GM19035 (cell line): ENCODE data around the gene CCDC70.
"Not testable (repeated sequence)": the region's sequence is repeated elsewhere in the genome, so short reads cannot be mapped to it uniquely, and the experiment has no call there.

Source experiments
- ATAC-seq: cut with Tn5 transposase; IDR thresholded peaks from one replicate; pipeline ENCODE4 v1.9.1; 2021; ENCODE audit not compliant: unreplicated experiment

Gene CCDC70

DNA sequence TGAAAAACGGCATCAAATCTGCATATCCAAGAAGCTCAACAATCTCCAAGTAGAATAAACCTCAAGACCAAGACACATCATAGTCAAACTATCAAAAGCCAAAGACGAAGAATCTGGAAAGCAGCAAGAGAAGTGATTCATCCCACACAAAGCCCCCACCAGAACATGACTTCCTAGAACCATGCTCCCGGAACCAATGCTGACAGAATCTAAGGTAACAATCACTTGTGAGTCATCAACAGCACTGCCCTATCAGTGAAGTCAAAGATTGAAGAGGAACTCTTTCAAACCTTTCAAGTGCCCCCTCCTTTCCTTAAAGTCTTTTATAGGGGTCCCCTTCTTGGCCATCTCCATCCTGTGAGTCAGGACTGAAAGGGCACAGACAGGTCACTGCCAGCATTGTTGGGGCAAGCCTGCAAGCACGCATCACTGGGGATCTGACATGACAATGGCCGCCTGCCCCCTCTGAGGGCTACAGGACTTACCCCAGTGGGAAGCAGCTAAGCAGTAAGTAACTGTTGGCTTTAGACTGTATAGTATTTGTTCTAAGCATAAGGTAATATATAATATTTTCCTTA lies at the start of gene CCDC70:
Gene CCDC70, plus strand, starts transcription at position 247 of the 578 bp plus-strand sequence. CDS start 3,443 bp downstream, outside the sequence.
- no peak for ATAC-seq

DNA sequence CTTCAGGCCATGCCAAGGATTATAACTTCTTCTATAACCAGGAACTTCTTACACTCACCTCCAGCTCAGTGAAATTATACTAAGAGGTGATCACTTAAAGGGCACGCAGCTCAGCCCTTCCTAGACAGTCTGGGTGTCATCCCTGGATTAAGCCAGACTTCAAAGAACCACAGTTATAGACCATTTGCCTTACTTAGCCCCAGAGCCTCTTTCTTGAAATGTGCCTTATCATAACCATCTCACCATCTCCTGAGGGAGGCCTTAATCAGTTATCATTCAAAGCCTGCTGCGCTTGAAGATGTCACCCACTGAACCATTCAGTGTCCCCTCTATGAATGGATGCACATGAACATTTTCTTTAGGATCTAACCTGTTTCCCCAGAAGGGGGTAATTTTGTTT lies 47.7 kb upstream of the CCDC70 start:
- ATAC-seq: no peak

DNA sequence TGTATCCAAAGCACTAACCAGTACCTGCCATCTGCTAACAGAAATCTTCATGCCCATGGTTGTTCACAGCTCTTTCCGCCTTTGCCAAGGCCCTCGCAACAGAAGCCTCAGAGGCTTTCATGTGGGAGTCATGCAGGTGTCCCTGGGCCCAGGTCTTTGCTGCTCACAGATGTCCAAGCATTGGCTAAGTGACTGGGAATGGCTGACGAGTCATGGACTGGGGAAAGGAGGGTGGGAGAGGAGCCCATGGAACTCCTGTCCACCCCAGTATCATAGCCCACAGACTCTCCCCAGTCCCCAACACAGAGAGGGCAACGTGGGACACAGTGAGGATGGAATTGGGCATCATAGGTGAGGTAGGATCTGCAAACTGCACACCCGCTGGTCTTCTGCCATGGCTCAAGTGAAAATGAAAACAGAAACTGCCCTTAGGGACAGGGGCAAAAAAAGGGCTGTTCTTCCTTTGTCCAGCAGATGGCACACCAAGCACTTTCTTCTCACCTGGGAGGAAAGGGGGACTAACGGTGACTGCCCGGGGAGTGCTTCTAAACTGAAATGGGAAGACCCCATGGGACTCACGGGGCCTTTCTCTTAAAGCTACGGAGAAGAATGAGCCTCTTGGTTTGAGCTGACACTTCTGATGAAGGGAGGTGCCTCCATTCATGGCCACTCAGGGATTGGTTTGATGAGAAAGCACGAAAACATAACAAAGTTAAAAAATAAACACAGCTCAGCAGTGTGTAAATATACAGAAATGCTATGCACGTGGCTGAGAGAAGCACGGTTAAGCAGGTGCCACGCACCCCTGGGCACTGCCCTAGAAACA lies 46.7 kb upstream of the CCDC70 start:
- peak; percentile 85 for ATAC-seq

DNA sequence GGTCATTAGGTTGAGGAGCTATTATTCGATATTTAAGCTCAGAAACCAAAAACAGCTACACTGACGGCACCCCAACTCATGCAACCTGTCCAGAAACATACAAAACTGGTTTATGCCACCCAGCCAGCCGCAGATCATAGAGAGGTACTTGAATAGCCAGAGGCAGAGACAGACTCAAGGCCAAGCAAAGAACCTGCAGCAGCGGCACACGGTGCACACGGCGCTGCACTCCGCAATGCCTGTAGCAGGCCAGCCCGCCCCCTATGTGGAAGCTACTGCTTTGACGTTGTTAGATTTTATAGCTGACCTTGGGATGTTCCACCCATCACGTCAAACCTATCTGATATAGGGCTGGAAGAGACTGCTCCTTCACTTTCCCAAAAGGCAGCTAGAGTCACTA lies 45.9 kb upstream of the CCDC70 start:
- no peak for ATAC-seq

GRCh38 chr13:51816604-51817249 lies 45.0 kb upstream of the CCDC70 start:
- no peak for ATAC-seq

GRCh38 chr13:51817717-51818116 lies 44.1 kb upstream of the CCDC70 start:
- ATAC-seq: no peak

DNA sequence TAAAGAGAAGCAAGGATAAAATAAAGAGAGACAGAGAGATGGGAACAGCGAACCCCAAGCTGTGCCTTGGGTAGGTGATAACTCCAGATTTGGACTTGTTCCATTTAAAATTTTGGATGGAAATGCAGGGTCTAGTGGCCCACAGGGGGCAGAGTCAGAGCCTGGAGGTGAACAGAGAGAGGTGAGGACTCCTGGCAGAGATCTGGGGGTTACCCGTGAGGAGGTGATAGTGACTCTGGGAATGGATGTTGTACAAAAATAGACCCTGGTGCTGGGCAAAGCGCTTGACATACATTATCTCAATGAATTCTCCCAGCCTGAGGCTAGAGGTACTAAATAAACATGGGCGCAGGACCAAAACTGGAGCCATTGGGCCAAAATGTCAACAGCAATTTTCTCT lies 43.5 kb upstream of the CCDC70 start:
- ATAC-seq: no peak

DNA sequence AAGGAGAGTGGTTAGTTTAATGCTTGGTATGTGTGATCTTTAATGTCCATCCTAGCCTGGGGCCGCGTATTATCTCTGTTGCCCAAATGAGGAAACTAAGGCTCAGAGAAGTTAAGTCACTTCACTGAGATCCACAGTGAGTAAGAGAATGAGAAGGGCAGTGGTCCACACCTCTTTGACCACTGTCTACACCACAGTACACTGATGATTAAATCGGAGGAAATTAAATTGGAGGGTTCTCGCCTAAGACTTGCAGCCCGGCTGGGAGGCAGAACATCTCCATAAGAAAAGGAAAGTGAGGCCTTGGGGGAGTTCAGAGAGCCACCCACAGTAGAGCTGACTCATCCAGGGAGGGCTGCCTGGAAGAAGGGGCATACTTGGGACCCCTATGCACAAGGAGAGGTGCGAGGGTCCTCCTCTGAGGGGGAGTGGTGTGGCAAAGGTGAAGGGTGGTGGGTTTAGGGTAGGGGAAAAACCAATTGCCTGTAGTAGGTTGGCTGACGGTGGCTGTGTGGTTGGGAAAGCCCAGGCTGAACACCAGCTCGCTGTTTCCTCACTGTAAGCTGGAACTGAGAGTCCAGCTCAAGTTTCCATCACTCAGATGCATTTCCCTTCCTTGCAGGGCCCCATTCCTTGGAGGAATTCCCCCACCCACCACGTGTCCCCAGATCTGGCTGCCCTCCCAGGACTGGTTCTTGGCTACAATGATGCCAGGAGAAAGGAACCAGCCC lies 42.8 kb upstream of the CCDC70 start:
- no peak for ATAC-seq

GRCh38 chr13:51819544-51819943 lies 42.2 kb upstream of the CCDC70 start:
- no peak for ATAC-seq

- no peak for ATAC-seq
Measured at GRCh38 chr13:51820016-51820597, 41.7 kb upstream of the CCDC70 start.

DNA sequence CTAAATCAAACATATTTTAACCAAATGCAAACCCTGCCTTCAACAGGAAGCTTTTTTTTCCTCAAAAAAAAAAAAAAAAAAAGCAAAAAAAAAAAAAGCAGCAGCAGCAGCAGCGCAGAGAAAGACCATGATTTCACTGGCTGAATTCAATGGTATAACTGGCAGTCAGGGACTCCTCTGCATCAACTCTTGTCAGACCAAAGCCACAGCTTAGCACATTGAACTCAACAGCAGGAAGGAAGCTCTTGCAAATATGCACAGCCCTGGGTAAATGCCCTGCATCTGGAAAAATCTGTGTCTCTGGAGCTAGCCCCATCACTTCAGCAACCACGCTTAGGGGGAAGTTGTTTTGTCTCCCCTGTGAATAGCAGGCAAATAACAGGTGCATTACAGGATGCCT lies 40.2 kb upstream of the CCDC70 start:
- ATAC-seq: no peak

DNA sequence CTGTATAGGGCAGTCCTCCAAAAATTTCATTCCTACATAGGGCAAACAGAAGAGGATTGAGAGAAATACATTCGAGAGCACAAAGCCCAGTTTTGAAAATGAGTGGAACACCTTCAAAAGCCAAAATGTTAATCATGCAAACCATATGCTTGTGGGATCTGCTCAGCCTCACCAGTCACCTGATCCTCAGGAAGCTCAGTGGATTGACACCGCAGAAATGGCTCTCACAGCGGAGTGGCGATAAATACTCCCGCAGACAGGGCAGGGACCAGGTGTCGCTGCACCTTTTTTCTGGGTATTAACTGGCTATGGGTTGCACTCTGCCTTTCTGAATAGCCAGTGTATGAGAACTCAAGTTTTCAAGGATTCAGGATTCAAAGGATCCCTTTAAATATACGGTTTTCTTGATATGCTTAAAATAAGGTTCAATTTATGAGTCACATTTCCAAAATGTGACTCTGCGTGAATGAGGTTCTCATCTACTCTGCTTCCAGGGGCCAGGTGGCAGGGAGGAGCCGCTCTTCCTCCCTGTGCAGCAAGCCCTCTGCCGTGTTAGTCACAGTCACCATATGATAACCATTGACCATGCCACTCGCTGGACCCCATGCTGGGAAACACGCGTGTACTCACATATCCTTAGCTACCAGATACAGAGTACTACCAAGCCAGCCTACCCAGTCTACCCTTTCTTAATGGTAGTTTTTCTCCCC lies 39.5 kb upstream of the CCDC70 start:
- ATAC-seq: no peak

GRCh38 chr13:51823359-51823758 lies 38.4 kb upstream of the CCDC70 start:
- no peak for ATAC-seq

GRCh38 chr13:51823863-51824262 lies 37.9 kb upstream of the CCDC70 start:
- no peak for ATAC-seq

DNA sequence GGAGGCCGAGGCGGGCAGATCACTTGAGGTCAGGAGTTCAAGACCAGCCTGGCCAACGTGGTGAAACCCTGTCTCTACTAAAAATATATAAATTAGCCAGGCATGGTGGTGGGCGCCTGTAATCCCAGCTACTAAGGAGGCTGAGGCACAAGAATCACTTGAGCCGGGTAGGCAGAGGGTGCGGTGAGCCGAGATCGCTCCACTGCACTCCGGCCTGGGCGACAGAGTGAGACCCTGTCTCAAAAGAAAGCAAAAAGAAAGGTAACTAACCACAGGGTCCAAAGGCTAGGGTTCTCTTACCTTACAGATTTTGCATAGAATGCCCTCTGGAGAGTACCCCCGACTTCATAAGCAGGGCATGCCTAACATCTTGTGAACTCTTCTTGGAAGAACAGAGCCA lies 37.1 kb upstream of the CCDC70 start:
- ATAC-seq: not testable (repeated sequence)

- ATAC-seq: no peak
Measured at GRCh38 chr13:51825165-51825592, 36.6 kb upstream of the CCDC70 start.

DNA sequence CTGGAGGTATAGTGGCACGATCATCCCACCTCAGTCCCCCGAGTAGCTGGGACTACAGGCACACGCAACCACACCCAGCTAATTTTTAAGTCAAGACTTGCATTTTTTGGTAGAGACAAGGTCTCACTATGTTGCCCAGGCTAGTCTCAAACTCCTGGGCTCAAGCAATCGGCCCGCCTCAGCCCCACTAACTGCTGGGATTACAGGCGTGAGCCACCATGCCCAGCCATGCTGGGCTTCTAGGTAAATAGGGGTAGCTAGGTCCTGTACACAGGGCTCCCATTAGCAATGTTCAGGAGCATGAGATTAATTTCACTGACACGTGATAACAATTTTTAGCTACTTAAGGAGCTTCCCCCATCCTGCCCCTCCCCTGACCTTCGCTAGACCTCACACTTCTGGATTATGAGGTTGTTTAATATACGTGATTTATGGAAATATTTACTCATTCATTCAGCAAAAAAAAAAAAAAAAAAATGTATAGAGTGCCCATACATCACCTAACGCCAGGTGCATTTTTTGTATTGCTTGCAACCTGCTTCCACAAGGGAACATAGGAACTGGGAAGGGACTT lies 36.0 kb upstream of the CCDC70 start:
- no peak for ATAC-seq

DNA sequence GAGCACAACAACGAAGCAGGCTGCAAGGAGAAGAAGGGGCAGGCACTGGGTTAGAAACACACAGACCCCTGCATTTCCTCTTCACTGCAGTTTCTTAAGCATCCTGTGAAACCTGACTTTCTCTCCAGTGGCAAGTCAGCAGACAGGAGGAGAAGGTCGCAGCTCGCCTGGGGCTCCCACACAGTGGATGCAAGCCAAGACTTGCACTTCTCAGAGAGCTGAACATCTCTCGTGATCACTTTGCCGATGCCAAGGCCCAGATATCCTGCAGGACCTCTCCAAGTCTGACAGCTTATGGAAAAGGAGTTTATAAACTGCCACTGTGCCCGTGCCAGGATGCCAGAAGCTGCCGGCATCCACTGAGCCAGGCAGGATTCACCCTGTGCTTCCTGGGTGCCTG lies 35.2 kb upstream of the CCDC70 start:
- no peak for ATAC-seq

DNA sequence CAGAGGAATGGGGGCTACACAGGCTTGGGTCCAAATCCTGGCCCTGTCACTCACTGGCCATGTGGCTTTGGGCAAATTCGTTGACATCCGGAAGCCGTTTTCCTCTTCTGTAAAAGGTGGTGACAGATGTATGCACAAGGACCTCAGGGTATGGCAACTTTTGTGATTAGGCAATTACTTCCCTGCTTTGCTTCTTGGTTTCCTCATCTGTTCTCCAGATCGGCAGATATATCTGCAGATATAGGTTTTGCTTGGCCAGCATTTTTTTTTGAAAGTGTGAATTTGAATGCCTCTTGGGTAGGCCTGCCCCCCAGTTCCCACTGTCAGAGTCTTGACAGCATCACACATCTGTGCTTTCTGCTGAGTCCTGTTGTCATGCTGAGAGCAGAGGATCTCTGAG lies 34.5 kb upstream of the CCDC70 start:
- no peak for ATAC-seq
